Mesothelial cell of epicardium (in vitro differentiated cells): ENCODE results near the gene ZFYVE1. TPM values are rescaled to one million over a fixed set of nuclear protein-coding genes. Genes with fewer than 3 reads are reported as not detected.

ENCODE experiments used
- DNase-seq, 2 experiments: peaks; one replicate each; pipeline ENCODE4 v3.0.0; 2021; ENCODE audit warnings: low spot score in 2 of 2; ENCODE audit not compliant: unreplicated experiment in 2 of 2
- H3K27ac Mint-ChIP-seq: 2 replicates; pipeline ENCODE4 v1.8.0; 2021; ENCODE audit warnings: mixed read lengths
- H3K27me3 Mint-ChIP-seq: 2 replicates; pipeline ENCODE4 v1.8.0; 2021; ENCODE audit warnings: low read depth, mixed read lengths
- H3K36me3 Mint-ChIP-seq: 2 replicates; pipeline ENCODE4 v1.8.0; 2021; ENCODE audit warnings: mixed read lengths
- H3K4me1 Mint-ChIP-seq: 2 replicates; pipeline ENCODE4 v1.8.0; 2021; ENCODE audit warnings: mixed read lengths
- H3K4me3 Mint-ChIP-seq: 2 replicates; pipeline ENCODE4 v1.8.0; 2021; ENCODE audit warnings: mild to moderate bottlenecking, moderate library complexity, mixed read lengths
- H3K9me3 Mint-ChIP-seq: 2 replicates; pipeline ENCODE4 v1.8.0; 2021; ENCODE audit warnings: mixed read lengths
- total RNA-seq: library from RNA; stranded (reverse); gene quantifications from 3 replicates; pipeline ENCODE4 v1.2.1, GENCODE V29; 2021
- TF ChIP-seq, protein P1 (sequence below): fragments of 200-600 bp; sonication (generic); IDR thresholded peaks from one replicate; pipeline ENCODE4 v1.5.0; 2021; ENCODE audit warnings: antibody characterized with exemption; ENCODE audit not compliant: unreplicated experiment

Gene ZFYVE1
- total RNA-seq, 1 donor from 2014 or later, result 21.4 TPM

DNA sequence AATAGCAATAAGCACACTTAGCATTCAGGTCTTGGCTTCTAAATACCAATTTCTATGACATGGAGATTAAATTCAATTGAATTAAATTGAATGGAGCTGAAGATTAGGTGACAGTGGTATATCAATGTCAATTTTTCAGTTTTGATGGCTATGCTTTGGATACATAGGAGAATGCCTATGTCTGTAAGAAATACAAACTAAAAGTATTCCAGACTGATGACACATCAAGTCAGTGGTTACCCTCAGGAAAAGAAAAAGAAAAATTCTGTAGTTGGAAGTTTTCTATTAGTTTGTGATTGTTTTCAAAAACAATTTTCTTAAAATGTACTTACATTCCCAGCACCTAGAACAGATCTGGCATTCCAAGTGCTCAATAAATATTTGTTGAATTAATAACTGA lies 105.5 kb downstream of the ZFYVE1 start:
- peaks cover 38% of the 10 kb centered on the region for H3K27me3 Mint-ChIP-seq

GRCh38 chr14:72920008-72920407 lies 106.9 kb downstream of the ZFYVE1 start:
- Mint-ChIP-seq H3K4me1 (peaks cover 5% of the 10 kb centered on the region), H3K27ac (no peak overlapping the region), H3K9me3 (peaks cover 5% of the 10 kb centered on the region), H3K36me3 (no peaks in the 10 kb centered on the region), H3K27me3 (peaks cover 35% of the 10 kb centered on the region), H3K4me3 (no peak overlapping the region)
- no peak for DNase-seq
- TF ChIP-seq, protein P1, sequence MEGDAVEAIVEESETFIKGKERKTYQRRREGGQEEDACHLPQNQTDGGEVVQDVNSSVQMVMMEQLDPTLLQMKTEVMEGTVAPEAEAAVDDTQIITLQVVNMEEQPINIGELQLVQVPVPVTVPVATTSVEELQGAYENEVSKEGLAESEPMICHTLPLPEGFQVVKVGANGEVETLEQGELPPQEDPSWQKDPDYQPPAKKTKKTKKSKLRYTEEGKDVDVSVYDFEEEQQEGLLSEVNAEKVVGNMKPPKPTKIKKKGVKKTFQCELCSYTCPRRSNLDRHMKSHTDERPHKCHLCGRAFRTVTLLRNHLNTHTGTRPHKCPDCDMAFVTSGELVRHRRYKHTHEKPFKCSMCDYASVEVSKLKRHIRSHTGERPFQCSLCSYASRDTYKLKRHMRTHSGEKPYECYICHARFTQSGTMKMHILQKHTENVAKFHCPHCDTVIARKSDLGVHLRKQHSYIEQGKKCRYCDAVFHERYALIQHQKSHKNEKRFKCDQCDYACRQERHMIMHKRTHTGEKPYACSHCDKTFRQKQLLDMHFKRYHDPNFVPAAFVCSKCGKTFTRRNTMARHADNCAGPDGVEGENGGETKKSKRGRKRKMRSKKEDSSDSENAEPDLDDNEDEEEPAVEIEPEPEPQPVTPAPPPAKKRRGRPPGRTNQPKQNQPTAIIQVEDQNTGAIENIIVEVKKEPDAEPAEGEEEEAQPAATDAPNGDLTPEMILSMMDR, result no peak

More for the DNA sequence above, 105.5 kb downstream of the ZFYVE1 start:
- TF ChIP-seq, protein P1, result no peak
- Mint-ChIP-seq H3K4me3 (no peak overlapping the region), H3K27ac (no peak overlapping the region), H3K4me1 (peaks cover 13% of the 10 kb centered on the region), H3K9me3 (peaks cover 5% of the 10 kb centered on the region), H3K36me3 (no peaks in the 10 kb centered on the region)
- no peak for DNase-seq

Other genes starting within 250 kb of the ZFYVE1 start
- gene DPF3, start 133.0 kb downstream of the ZFYVE1 start, total RNA-seq, result 1.3 to 2.7 TPM (median 2.5 TPM) in 3 replicates
- 21.4 to 23.2 TPM (median 22.5 TPM) in 3 replicates for gene DCAF4, start 100.6 kb downstream of the ZFYVE1 start, total RNA-seq
- 145 to 155 TPM (median 152 TPM) in 3 replicates for gene RBM25, start 31.4 kb upstream of the ZFYVE1 start, total RNA-seq
- 56.6 to 60.9 TPM (median 59.9 TPM) in 3 replicates for gene PSEN1, start 109.4 kb upstream of the ZFYVE1 start, total RNA-seq
- 10.6 to 10.9 TPM (median 10.6 TPM) in 3 replicates for gene PAPLN, start 210.4 kb upstream of the ZFYVE1 start, total RNA-seq